NCI-H187 treated with DMSO at 0.1 percent for 48 hours (cell line): ENCODE measurements around the gene TCF4.
"Not testable (repeated sequence)": the region's sequence is repeated elsewhere in the genome, so short reads cannot be mapped to it uniquely, and the experiment has no call there.

Source experiments
- DNase-seq: peaks from one replicate; lab custom pipeline; 2025; lab: John Stamatoyannopoulos, UW

The TCF4 gene

GRCh38 chr18:55475916-55476315 is 112.1 kb downstream of the TCF4 start:
- DNase-seq: no peak

- no peak for DNase-seq
Measured at GRCh38 chr18:55475467-55475866, 112.5 kb downstream of the TCF4 start.

DNA sequence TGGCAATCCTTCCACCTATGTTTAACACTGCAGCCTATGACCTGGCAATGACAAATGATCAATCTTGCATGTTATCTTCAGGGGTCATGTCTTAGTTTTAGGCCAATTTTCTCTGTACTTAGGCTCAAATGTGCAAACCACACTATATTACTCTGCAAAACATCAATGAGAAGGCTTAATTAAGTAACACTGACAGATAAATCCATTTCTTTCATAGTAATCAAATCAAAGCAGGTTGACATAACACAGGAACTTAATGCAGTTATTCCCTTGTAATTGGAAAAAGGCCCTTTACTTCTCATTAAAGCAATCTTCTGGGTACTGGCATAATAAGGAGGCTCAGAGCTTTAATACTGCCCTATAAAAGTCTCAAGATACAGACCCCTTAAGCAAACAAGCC is 114.4 kb downstream of the TCF4 start:
- no peak for DNase-seq

- DNase-seq: no peak
Measured at GRCh38 chr18:55473058-55473457, 114.9 kb downstream of the TCF4 start.

- no peak for DNase-seq
Measured at GRCh38 chr18:55470826-55471225, 117.2 kb downstream of the TCF4 start.

DNA sequence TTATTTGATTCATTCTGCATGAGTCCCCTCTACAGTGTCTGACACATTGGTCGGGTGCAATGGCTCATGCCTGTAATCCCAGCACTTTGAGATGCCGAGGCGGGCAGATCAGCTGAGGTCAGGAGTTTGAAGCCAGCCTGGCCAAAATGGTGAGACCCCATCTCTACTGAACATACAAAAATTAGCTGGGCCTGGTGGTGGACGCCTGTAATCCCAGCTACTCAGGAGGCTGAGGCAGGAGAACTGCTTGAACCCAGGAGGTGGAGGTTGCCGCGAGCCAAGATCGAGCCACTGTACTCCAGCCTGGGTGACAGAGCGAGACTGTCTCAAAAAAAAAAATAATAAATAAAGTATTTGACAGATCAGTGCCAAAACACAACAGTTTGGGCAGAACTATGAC is 118.9 kb downstream of the TCF4 start:
- DNase-seq: not testable (repeated sequence)

DNA sequence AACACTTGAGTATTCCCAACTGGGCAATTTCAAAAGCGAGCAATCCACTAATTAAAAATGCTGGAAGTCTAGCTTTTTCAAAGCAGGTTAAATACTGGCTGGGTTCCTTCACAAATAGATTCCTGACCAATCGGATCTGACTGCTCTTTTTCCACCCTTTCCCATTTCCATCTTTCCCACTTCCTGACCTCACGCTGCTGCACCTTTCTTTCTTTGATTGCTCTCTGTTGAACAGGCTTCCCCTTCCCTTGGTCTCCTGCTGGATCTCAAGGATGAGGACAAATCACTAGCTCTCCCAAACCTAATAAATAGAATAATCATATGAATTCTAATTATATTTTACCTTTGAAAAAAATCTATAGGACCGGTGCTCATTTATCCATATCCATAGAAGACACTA is 121.2 kb downstream of the TCF4 start:
- no peak for DNase-seq

DNA sequence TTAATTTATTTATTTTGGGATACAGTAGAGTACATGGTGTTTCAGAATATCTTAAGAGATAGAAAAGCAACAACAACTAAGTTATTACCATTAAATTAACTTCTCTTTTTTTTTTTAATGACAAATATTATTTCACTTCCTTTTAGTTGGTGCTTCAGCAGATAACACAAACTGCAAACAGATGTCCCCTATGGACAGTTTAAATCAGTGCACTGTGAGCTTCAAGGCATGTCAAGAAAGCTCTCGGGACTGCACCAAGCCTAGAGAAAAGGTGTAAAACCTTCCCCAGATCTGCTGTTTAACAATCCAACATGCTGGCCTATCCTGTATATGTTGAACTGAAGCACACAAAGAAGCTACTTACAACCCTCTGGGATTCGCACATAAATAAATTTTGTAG is 122.7 kb downstream of the TCF4 start:
- no peak for DNase-seq

DNA sequence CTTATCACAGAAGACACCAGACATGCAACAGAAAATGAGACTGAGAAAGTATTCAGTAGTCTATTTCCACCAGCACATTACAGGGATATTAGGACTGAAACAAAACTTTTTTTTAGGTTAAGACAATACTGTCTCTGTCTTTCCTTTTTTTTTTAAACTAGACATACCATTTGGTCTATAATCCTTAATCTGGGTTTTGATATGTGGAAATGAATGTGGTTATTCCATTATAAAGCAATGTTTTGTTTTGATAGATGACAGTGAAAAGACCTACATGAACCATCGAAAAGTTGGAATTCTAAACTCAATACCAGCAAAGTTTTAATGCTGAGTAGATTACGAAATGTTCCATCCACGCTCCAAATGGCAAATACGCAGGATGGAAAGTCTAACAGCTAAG is 123.4 kb downstream of the TCF4 start:
- no peak for DNase-seq

DNA sequence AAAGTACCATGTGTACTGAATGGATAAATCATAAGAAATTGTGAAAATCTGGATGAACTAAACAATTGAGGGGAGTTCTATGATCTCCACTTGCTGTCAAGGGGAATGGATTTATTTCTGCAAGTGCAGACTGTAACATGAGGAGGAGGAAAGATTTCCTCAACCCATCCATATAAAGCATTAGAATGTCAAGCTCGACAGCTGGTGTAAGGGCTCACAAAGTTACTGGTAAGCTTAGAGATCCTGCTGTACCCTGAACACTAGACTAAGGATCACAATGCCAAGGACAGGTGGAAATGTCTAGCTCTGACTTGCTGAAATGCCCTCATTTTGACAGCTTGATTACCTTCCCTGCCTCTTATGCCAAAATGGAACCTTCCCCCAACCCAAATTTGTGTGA is 125.3 kb downstream of the TCF4 start:
- DNase-seq: no peak

- no peak for DNase-seq
Measured at GRCh38 chr18:55461848-55462247, 126.1 kb downstream of the TCF4 start.

DNA sequence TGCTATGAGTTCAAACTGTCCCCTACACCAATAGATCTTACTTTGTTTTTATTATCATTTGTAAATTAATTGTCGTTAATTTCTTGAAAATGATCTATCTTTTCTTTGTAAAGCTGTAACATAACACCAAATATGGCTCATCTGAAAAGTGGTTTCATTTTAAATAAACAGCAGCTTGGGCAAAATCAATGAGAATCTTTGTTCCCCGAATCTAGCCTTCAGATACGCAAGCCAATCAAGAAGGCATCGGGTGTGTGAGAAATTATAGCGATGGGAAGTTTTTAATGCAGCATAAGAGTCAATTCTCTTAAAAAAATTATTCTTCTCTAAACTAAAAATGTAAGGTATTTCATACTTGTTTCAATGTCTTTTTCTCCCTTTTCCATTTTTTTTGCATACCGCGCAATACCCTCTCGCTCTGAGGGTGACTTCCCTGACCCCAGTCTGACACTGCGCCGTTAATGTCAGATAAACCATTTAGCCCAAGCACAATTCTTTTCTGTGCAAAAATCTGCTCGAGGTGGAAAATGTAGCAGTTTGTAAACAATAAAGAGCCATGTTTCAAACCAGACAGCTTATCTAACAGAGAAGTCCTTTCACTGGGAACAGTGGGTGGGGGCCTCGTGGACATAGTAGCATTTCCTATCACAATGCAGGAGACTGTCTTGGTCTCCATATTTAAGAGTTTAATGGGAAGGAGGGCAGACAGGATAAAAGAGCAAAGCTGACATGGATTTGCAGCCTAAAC is 129.4 kb downstream of the TCF4 start:
- no peak for DNase-seq

- no peak for DNase-seq
Measured at GRCh38 chr18:55457028-55457427, 131.0 kb downstream of the TCF4 start.

GRCh38 chr18:55455938-55456337 is 132.1 kb downstream of the TCF4 start:
- DNase-seq: no peak

DNA sequence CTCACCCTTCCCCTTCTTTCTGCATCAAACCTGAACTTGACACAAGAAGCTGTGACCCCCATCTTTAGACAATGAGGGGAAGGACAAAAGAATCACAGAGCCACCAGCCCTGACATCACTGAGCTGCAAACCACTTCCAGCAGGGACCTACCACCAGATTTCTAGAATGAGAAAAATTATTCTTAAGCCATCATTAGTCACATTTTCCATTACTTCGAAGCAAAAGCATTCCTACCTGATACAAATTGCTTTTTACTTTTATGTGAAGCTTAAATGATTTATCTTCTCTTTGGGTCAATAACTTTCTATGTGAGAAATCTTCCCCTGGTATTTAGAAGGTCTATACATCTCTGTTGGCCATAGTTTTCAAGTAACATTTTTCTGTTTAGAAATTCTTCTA is 134.8 kb downstream of the TCF4 start:
- no peak for DNase-seq

- DNase-seq: no peak
Measured at GRCh38 chr18:55452123-55452611, 135.8 kb downstream of the TCF4 start.

GRCh38 chr18:55449412-55450140 is 138.4 kb downstream of the TCF4 start:
- no peak for DNase-seq

DNA sequence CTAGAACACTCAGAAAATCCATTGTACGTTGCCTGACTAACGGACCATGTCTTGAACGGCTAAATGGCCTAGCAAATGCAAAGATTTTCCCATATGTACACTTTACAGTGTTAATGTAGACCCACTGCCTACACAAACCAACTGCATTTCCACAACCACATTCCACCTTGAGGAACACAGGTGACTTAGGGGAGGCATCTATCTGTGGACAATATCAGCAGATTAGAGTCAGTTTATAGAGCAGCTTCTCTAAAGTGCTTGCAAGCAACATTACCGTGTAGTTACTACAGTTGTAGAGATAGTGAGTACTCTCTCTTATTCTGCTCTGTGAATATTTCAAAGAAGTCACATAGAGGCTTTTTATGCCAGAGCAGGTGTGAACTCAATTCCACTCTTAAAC is 139.6 kb downstream of the TCF4 start:
- no peak for DNase-seq

GRCh38 chr18:55447672-55448018 is 140.3 kb downstream of the TCF4 start:
- DNase-seq: no peak

GRCh38 chr18:55446996-55447671 is 140.9 kb downstream of the TCF4 start:
- no peak for DNase-seq

GRCh38 chr18:55444536-55444935 is 143.5 kb downstream of the TCF4 start:
- DNase-seq: no peak

GRCh38 chr18:55443776-55444175 is 144.2 kb downstream of the TCF4 start:
- DNase-seq: no peak

- DNase-seq: no peak
Measured at GRCh38 chr18:55442561-55442960, 145.4 kb downstream of the TCF4 start.
